Liver (tissue), 9 donors: ENCODE data around the gene JMJD7. TPM values are rescaled to one million over a fixed set of nuclear protein-coding genes. Genes with fewer than 3 reads are reported as not detected.
A peak's percentile ranks its signal among the peaks of the same experiment; 100 is the strongest.

Experiments
- DNase-seq: peaks from one replicate; pipeline ENCODE4 v3.0.0-alpha.2; 2017; ENCODE audit warnings: low spot score
- H3K27ac ChIP-seq, 2 donors: one replicate each; pipeline ENCODE4 v1.7.0; 2013; ENCODE audit warnings: inconsistent platforms in 2 of 2, low read length in 2 of 2, control low read depth in 1 of 2, low read depth in 1 of 2, mild to moderate bottlenecking in 1 of 2
- H3K27me3 ChIP-seq, 4 donors: one replicate each; pipeline versions ENCODE4 v1.6.1 to v1.7.0; 2013; ENCODE audit warnings: low read length in 3 of 4, inconsistent platforms in 1 of 4, mild to moderate bottlenecking in 1 of 4, moderate library complexity in 1 of 4; ENCODE audit not compliant: control insufficient read depth in 4 of 4, insufficient read depth in 4 of 4
- H3K36me3 ChIP-seq, 4 donors: one replicate each; pipeline versions ENCODE4 v1.6.1 to v1.7.0; 2013; ENCODE audit warnings: low read length in 3 of 4, mild to moderate bottlenecking in 3 of 4, low read depth in 1 of 4, moderate library complexity in 1 of 4; ENCODE audit not compliant: control insufficient read depth in 4 of 4, insufficient read depth in 3 of 4
- H3K4me1 ChIP-seq, 4 donors: one replicate each; pipeline versions ENCODE4 v1.6.1 to v1.7.0; 2013; ENCODE audit warnings: low read length in 3 of 4, mild to moderate bottlenecking in 3 of 4, moderate library complexity in 1 of 4; ENCODE audit not compliant: control insufficient read depth in 4 of 4, insufficient read depth in 4 of 4
- H3K4me3 ChIP-seq, 3 donors: one replicate each; pipeline versions ENCODE4 v1.6.1 to v1.7.0; 2013; ENCODE audit warnings: low read length in 3 of 3, control low read depth in 1 of 3, low read depth in 1 of 3, mild to moderate bottlenecking in 1 of 3
- H3K9ac ChIP-seq, 2 donors: one replicate each; pipeline ENCODE4 v1.7.0; 2013; ENCODE audit warnings: low read length in 2 of 2, mild to moderate bottlenecking in 2 of 2, moderate library complexity in 2 of 2, control low read depth in 1 of 2, low read depth in 1 of 2
- H3K9me3 ChIP-seq, 4 donors: one replicate each; pipeline versions ENCODE4 v1.6.1 to v1.7.0; 2013; ENCODE audit warnings: low read length in 3 of 4; ENCODE audit not compliant: control insufficient read depth in 4 of 4
- ATF3 ChIP-seq: IDR thresholded peaks from 2 replicates; pipeline ENCODE4 v1.6.1; 2016; ENCODE audit warnings: antibody characterized with exemption
- CTCF ChIP-seq: fragments of 150-350 bp; IDR thresholded peaks from 2 replicates; pipeline ENCODE4 v1.5.1; 2017; ENCODE audit warnings: improper control_type of control experiment, low read depth, low read length; ENCODE audit not compliant: missing input control
- EGR1 ChIP-seq, 2 donors: IDR thresholded peaks; 2 replicates each; pipeline ENCODE4 v1.6.1; 2016 to 2018; ENCODE audit warnings: antibody characterized with exemption in 2 of 2, low read depth in 2 of 2
- FOXA1 ChIP-seq: IDR thresholded peaks from 2 replicates; pipeline ENCODE4 v1.6.1; 2016; ENCODE audit warnings: antibody characterized with exemption
- FOXA2 ChIP-seq: IDR thresholded peaks from 2 replicates; pipeline ENCODE4 v1.6.1; 2016; ENCODE audit warnings: antibody characterized with exemption
- GABPA ChIP-seq, 2 donors: IDR thresholded peaks in 1 of 2; conservative IDR thresholded peaks in 1 of 2; 2 replicates each; pipeline ENCODE4 v1.6.1; 2016; ENCODE audit warnings: antibody characterized with exemption in 2 of 2, mild to moderate bottlenecking in 1 of 2, moderate library complexity in 1 of 2
- HNF4A ChIP-seq, 2 donors: conservative IDR thresholded peaks; 2 replicates each; pipeline ENCODE4 v1.6.1; 2016; ENCODE audit warnings: antibody characterized with exemption in 2 of 2, mild to moderate bottlenecking in 2 of 2
- HNF4G ChIP-seq: IDR thresholded peaks from 2 replicates; pipeline ENCODE4 v1.6.1; 2016; ENCODE audit warnings: antibody characterized with exemption
- JUND ChIP-seq, 2 donors: IDR thresholded peaks; 2 replicates each; pipeline ENCODE4 v1.6.1; 2016; ENCODE audit warnings: antibody characterized with exemption in 2 of 2
- MAX ChIP-seq: IDR thresholded peaks from 2 replicates; pipeline ENCODE4 v1.6.1; 2016; ENCODE audit warnings: antibody characterized with exemption
- NR2F2 ChIP-seq: IDR thresholded peaks from 2 replicates; pipeline ENCODE4 v1.6.1; 2016; ENCODE audit warnings: antibody characterized with exemption
- RAD21 ChIP-seq, 2 donors: IDR thresholded peaks; 2 replicates each; pipeline ENCODE4 v1.6.1; 2016; ENCODE audit warnings: antibody characterized with exemption in 2 of 2, mild to moderate bottlenecking in 2 of 2
- REST ChIP-seq: IDR thresholded peaks from 2 replicates; pipeline ENCODE4 v1.6.1; 2016; ENCODE audit warnings: antibody characterized with exemption, mild to moderate bottlenecking
- RXRA ChIP-seq, 2 donors: IDR thresholded peaks; 2 replicates each; pipeline ENCODE4 v1.6.1; 2017 to 2018; ENCODE audit warnings: antibody characterized with exemption in 2 of 2, mild to moderate bottlenecking in 1 of 2
- SP1 ChIP-seq: IDR thresholded peaks from 2 replicates; pipeline ENCODE4 v1.6.1; 2018; ENCODE audit warnings: antibody characterized with exemption, mild to moderate bottlenecking
- TAF1 ChIP-seq: conservative IDR thresholded peaks from 2 replicates; pipeline ENCODE4 v1.6.1; 2016; ENCODE audit warnings: antibody characterized with exemption, mild to moderate bottlenecking
- YY1 ChIP-seq: IDR thresholded peaks from 2 replicates; pipeline ENCODE4 v1.6.1; 2016; ENCODE audit warnings: antibody characterized with exemption, mild to moderate bottlenecking
- ZBTB33 ChIP-seq: IDR thresholded peaks from 2 replicates; pipeline ENCODE4 v1.6.1; 2016; ENCODE audit warnings: antibody characterized with exemption
- WGBS: extraction: QIAGEN DNeasy Blood & Tissue Kit; methylation state at CpG from one replicate; pipeline ENCODE4 v1.1.7; 2013; 5-methylcytosine and 5-hydroxymethylcytosine counted together
- polyA plus RNA-seq, 2 donors: library from polyadenylated mRNA; stranded (reverse) in 1 of 2; unstranded in 1 of 2; fragments of 200-250 nt in 1 of 2; fragments of >200 nt in 1 of 2; fragmentation: Nextera tagmentation in 1 of 2; extraction: Ambion mirVana in 1 of 2; gene quantifications; one replicate each; pipeline versions ENCODE4 v1.2.1 to v1.2.3, GENCODE V29; 2013 to 2015
- total RNA-seq, 2 donors: library from RNA; depleted of rRNA; stranded (reverse); fragments of >200 nt; gene quantifications; one replicate each; pipeline ENCODE4 v1.2.3, GENCODE V29; 2014
- donor health status: healthy.
- donor health status: healthy.
- donor health status: healthy.
- donor health status: healthy.
- donor health status: healthy.

Gene JMJD7
- total and polyA plus RNA-seq, 4 donors = 0.75 to 5.9 (median 5.4) TPM

GRCh38 chr15:41866263-41866703 is 38.4 kb downstream of the JMJD7 start:
- 77% methylated on average over 8 of the region's 8 CpGs for WGBS
- Histone ChIP-seq H3K27me3 (no peaks in the 10 kb centered on the region), H3K4me1 (peaks cover 0 to 20% (median 13%) of the 10 kb centered on the region in 4 donors), H3K9me3 (no peaks in the 10 kb centered on the region), H3K9ac (no peak overlapping the region), H3K36me3 (no peaks in the 10 kb centered on the region), H3K4me3 (no peak overlapping the region), H3K27ac (no peak overlapping the region)
- TF ChIP-seq HNF4G (no peak), ATF3 (no peak), RXRA (IDR thresholded peaks at IDR 0.05) (peak; percentile 14 to 34), SP1 (no peak), HNF4A (conservative IDR thresholded peaks at IDR 0.05) (peak; percentile 29 to 43), FOXA1 (no peak), EGR1 (IDR thresholded peaks at IDR 0.05; ENCODE audit: low read depth in 2 of 2) (no peak), RAD21 (IDR thresholded peaks at IDR 0.05) (no peak), NR2F2 (no peak), MAX (no peak)
- DNase-seq = peak; percentile 44

GRCh38 chr15:41866872-41867579 is 39.1 kb downstream of the JMJD7 start:
- TF ChIP-seq GABPA (IDR thresholded peaks at IDR 0.05 in 1 of 2, conservative IDR thresholded peaks at IDR 0.05 in 1 of 2) (no peak), NR2F2 (no peak)
- H3K4me3 ChIP-seq = no peak overlapping the region
- no peak overlapping the region for H3K9ac ChIP-seq
- H3K36me3 ChIP-seq = no peaks in the 10 kb centered on the region
- H3K27ac ChIP-seq = no peak overlapping the region
- DNase-seq = no peak
- H3K4me1 ChIP-seq = peaks cover 0 to 20% (median 13%) of the 10 kb centered on the region in 4 donors
- H3K27me3 ChIP-seq = no peaks in the 10 kb centered on the region
- no peaks in the 10 kb centered on the region for H3K9me3 ChIP-seq
- 91% methylated on average over 25 of the region's 25 CpGs for WGBS

- H3K27me3 ChIP-seq = no peaks in the 10 kb centered on the region
- H3K27ac ChIP-seq = no peak overlapping the region
- 96% methylated on average over 15 of the region's 15 CpGs for WGBS
- no peak overlapping the region for H3K4me3 ChIP-seq
- TF ChIP-seq ATF3 = no peak
- no peak for TF ChIP-seq CTCF
- TF ChIP-seq ZBTB33 = no peak
- TF ChIP-seq HNF4A (conservative IDR thresholded peaks at IDR 0.05) = no peak
- TF ChIP-seq REST = no peak
- no peak for TF ChIP-seq RXRA (IDR thresholded peaks at IDR 0.05)
- TF ChIP-seq TAF1 = no peak
- TF ChIP-seq FOXA1 = no peak
- no peak for TF ChIP-seq JUND (IDR thresholded peaks at IDR 0.05)
- no peak for TF ChIP-seq GABPA (IDR thresholded peaks at IDR 0.05 in 1 of 2, conservative IDR thresholded peaks at IDR 0.05 in 1 of 2)
- no peak for TF ChIP-seq SP1
- no peak for TF ChIP-seq EGR1 (IDR thresholded peaks at IDR 0.05; ENCODE audit: low read depth in 2 of 2)
- no peak for TF ChIP-seq FOXA2
- no peak for TF ChIP-seq YY1
- no peak for TF ChIP-seq NR2F2
- no peak for TF ChIP-seq MAX
- no peak for TF ChIP-seq HNF4G
- no peak for TF ChIP-seq RAD21 (IDR thresholded peaks at IDR 0.05)
- H3K9me3 ChIP-seq = no peaks in the 10 kb centered on the region
- H3K4me1 ChIP-seq = peaks cover 0 to 20% (median 13%) of the 10 kb centered on the region in 4 donors
- no peak for DNase-seq
- H3K36me3 ChIP-seq = no peaks in the 10 kb centered on the region
- no peak overlapping the region for H3K9ac ChIP-seq
Measured at GRCh38 chr15:41868321-41868720, 40.4 kb downstream of the JMJD7 start.
